Measurements from ENCODE around the gene HABP4. TPM values are rescaled to one million over a fixed set of nuclear protein-coding genes. Genes with fewer than 3 reads are reported as not detected.

Gene HABP4
- total and polyA plus RNA-seq, 9 of the 15 experiments (the other 6 are each of a cell fraction or from before 2014, with no cell fraction given): 0.38 to 2.4 (median 1.9) TPM

DNA sequence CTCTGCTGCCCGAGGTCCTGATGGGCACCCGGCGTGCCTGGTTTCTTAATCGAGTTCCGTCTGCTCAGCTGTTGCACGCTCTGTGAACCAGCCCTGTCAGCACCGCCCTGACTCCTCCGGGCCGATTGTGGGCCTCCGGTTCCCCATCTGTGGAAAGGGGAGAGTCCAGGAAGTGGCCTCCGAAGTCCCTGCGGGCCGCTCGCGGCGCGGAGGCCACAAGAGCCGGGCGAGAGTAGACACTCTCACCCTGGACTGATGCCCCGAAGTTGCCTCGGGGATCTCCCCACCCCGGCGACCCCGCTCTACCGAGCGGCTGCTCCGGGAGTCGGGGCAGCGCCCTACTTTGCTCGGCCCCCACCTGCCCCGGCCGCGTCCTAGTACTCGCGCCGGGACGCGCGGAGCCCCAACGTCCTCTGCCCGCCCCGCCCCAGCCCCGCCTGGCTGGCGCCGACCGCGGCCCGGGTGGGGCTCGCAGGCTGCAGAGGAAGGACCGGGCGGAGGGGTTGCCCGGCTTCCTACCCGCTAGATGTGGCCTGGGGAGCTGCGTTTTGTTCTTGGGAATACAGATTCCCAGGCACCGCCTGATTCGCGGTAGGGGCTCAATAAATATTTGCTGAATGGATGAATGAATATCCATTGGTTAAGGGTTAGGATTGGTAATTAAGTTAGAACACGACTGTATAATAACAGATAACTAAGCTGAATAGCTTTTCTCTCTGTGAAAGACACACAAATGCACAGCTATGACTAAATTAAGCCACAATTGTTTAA, 30.9 kb upstream of the HABP4 start (continued):
- TF ChIP-seq ZNF318 (IDR thresholded peaks at IDR 0.05; ENCODE audit: borderline replicate concordance in 1 of 2, low read depth in 1 of 2) (no peak), FOXJ3 (CRISPR knock-in tag; IDR thresholded peaks at IDR 0.05) (no peak), MED1 (CRISPR knock-in tag; IDR thresholded peaks at IDR 0.05; ENCODE audit: borderline replicate concordance) (no peak), BDP1 (IDR thresholded peaks at IDR 0.05; ENCODE audit: insufficient read depth, insufficient read length) (no peak), HBP1 (CRISPR knock-in tag; IDR thresholded peaks at IDR 0.05) (no peak), TRIM24 (IDR thresholded peaks at IDR 0.05) (no peak), RHOXF2B (CRISPR knock-in tag; conservative IDR thresholded peaks at IDR 0.05) (no peak), ILK (tag; IDR thresholded peaks at IDR 0.05; ENCODE audit: borderline replicate concordance, low read depth) (no peak), DEAF1 (CRISPR knock-in tag; IDR thresholded peaks at IDR 0.05) (no peak), ZNF444 (CRISPR knock-in tag; IDR thresholded peaks at IDR 0.05) (no peak), POLR2AphosphoS2 (IDR thresholded peaks at IDR 0.05; ENCODE audit: low read length) (no peak), SMARCB1 (IDR thresholded peaks at IDR 0.05; ENCODE audit: insufficient read length, low read depth) (no peak), CEBPG (CRISPR knock-in tag; IDR thresholded peaks at IDR 0.05) (no peak), CEBPG (tag; conservative IDR thresholded peaks at IDR 0.05 in 1 of 2, IDR thresholded peaks at IDR 0.05 in 1 of 2) (no peak), NEUROD1 (IDR thresholded peaks at IDR 0.05; ENCODE audit: borderline replicate concordance, low read depth, low read length, partially characterized antibody) (no peak), FOXM1 (IDR thresholded peaks at IDR 0.05; ENCODE audit: low read depth) (peak; percentile 21; the same call in 1 of the 2 replicates), FOXM1 (CRISPR knock-in tag; IDR thresholded peaks at IDR 0.05; ENCODE audit: low read depth) (0 out of 2 replicates have a peak, but pooled peaks have one; percentile 41)
